NCI-H2171 (cell line): ENCODE results near the gene WNT7B.

Source experiments
- DNase-seq: peaks from one replicate; lab custom pipeline; 2025; lab: John Stamatoyannopoulos, UW

Gene WNT7B

GRCh38 chr22:45953178-45953577 is 23.8 kb downstream of the WNT7B start:
- DNase-seq, result no peak

- no peak for DNase-seq
These were observed 24.4 kb downstream of the WNT7B start for GRCh38 chr22:45952553-45952952.

GRCh38 chr22:45952151-45952550 is 24.8 kb downstream of the WNT7B start:
- DNase-seq, result no peak

- no peak for DNase-seq
These were observed 27.1 kb downstream of the WNT7B start for GRCh38 chr22:45949891-45950290.

GRCh38 chr22:45949258-45949870 is 27.6 kb downstream of the WNT7B start:
- no peak for DNase-seq

- DNase-seq, result peak; percentile 94
These were observed 28.8 kb downstream of the WNT7B start for GRCh38 chr22:45948081-45948648.

- DNase-seq, result no peak
These were observed 30.0 kb downstream of the WNT7B start for GRCh38 chr22:45946805-45947600.

- DNase-seq, result no peak
These were observed 31.3 kb downstream of the WNT7B start for GRCh38 chr22:45945621-45946106.

- no peak for DNase-seq
These were observed 34.0 kb downstream of the WNT7B start for GRCh38 chr22:45942787-45943493.

- no peak for DNase-seq
These were observed 34.6 kb downstream of the WNT7B start for GRCh38 chr22:45942344-45942743.

- DNase-seq, result no peak
These were observed 38.0 kb downstream of the WNT7B start for GRCh38 chr22:45938913-45939312.

GRCh38 chr22:45937960-45938359 is 39.0 kb downstream of the WNT7B start:
- no peak for DNase-seq

- no peak for DNase-seq
These were observed 41.4 kb downstream of the WNT7B start for GRCh38 chr22:45935573-45935972.

- DNase-seq, result no peak
These were observed 42.2 kb downstream of the WNT7B start for GRCh38 chr22:45934659-45935341.

- no peak for DNase-seq
These were observed 42.8 kb downstream of the WNT7B start for GRCh38 chr22:45934168-45934564.

- no peak for DNase-seq
These were observed 43.3 kb downstream of the WNT7B start for GRCh38 chr22:45933506-45934167.

GRCh38 chr22:45932071-45932470 is 44.9 kb downstream of the WNT7B start:
- no peak for DNase-seq

- no peak for DNase-seq
These were observed 45.9 kb downstream of the WNT7B start for GRCh38 chr22:45931042-45931441.

GRCh38 chr22:45930324-45930723 is 46.6 kb downstream of the WNT7B start:
- DNase-seq, result no peak

GRCh38 chr22:45929649-45930048 is 47.3 kb downstream of the WNT7B start:
- no peak for DNase-seq

- DNase-seq, result no peak
These were observed 48.1 kb downstream of the WNT7B start for GRCh38 chr22:45928726-45929368.
